AG20443 (cell line): Measurements from ENCODE around the gene NUB1.

Experiments
- DNase-seq: peaks from one replicate; pipeline ENCODE4 v3.0.0; 2012; ENCODE audit warnings: low spot score, mixed read lengths

NUB1 gene

DNA sequence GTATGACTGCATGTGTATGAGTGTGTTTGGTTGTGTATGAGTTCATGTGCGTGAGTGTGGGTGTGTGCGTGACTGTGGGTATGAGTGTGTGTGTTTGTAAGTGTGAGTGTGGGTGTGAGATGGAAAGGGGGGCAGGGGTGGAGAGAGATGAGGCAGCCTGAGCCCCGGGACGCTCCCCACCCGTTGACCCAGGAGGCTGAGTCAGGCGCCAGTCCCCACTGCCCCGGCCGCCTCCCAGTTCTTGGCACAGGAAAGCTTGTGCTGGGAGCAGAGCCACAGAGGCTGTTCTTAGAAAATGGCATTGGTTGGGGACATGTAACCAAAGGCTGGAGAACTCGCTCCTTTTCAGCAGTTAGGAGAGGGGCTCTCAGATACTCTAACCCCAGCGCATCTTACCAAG, 27.8 kb upstream of the NUB1 start:
- peak; percentile 81 for DNase-seq

DNA sequence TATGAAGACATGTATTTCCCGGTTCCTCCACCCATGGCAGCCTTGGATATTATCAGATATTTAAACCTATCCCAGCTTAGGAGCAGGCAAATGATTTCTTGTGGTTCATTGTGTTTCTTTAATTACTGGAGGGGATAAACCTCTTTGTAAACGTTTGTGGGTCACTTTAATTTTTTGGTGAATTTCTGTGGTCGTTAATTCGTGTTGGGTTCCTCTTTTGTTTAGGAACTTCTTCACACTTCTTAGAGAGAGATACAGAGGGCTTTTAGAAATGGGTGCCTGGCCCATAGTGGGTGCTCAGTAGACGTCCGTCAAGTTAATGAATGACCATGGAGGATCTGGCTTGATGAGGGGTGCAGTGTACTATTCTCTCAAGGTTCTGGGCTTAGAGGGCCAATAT, 27.2 kb upstream of the NUB1 start:
- no peak for DNase-seq

DNA sequence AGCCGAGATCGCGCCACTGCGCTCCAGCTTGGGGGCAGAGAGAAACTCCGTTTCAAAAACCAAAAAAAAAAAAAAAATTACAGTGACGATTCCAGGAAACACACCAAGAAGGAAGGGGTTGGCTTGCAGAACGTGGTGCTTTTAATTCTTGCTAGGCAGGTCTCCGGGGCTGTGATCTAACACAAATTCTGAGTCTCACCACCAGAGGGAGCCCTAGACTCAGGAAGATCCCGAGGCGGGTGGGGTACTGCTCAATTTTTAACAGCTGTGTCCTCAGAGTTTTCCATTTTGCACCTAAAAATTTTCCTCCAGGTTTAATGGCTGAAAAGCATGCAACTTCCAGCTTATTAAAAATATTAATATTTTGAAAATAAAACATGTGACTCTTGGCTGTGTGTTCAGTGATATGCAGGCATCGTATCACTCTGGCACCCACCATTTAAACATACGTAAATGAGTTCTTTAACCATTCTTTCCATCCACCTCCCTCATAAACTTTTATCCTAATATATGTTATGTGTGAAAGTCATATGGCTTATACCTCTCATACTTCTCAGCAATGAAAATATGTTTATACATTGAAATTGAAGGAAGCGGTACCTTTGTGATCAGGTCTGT, 26.5 kb upstream of the NUB1 start:
- peak; percentile 84 for DNase-seq

DNA sequence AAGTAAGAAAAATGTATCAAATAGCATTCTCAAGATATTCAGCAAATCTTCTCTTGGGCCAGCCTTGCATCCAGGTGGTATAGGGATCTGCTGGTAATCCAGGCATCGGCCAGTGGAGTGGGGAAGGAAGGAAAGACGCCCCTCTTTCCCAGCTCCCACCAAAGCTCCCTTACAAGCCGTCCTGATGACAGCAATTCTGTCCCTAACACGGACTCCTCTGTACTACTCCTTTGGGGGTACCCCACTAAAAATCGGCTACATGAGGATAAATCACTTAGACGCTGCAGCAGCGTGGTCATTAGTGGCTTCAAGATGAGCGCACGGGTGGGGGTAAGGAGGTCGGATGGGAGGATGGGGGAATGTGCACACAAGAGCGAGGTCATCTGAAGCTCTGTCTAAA, 24.7 kb upstream of the NUB1 start:
- DNase-seq = no peak

DNA sequence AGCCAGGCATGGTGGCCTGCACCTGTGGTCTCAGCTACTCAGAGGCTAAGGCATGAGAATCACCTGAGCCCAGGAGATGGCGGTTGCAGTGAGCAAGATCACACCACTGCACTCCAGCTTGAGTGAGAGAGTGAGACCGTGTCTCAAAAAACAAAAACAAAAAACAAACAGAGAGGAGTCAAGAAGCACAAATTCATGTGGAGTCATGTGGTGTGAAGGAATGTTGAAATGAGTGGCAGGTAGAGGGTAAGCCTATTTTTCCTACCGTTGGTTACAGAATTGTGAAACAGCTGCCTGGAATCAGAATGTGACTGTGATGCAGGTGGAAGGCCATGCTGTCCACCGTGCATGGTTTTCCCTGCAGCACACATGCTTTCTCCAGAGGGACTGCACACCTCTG, 23.7 kb upstream of the NUB1 start:
- DNase-seq = no peak

DNA sequence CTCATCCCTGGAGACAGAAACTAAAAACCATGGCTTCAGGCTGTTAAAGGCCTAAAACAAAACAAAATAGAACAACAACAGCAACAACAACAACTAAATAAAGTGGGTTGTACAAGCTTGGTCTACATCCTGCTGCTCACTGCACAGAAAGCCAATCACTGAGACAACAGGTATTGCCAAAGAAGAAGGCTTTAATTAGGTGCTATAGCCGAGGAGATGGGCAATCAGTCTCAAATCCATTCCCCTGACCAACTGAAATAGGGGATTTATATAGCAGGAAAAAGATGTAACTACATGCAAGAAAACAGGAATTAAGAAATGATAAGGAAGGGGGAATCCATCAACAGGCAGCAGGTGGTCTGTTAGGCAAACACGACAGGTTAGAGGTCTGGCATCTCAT, 22.4 kb upstream of the NUB1 start:
- no peak for DNase-seq

DNA sequence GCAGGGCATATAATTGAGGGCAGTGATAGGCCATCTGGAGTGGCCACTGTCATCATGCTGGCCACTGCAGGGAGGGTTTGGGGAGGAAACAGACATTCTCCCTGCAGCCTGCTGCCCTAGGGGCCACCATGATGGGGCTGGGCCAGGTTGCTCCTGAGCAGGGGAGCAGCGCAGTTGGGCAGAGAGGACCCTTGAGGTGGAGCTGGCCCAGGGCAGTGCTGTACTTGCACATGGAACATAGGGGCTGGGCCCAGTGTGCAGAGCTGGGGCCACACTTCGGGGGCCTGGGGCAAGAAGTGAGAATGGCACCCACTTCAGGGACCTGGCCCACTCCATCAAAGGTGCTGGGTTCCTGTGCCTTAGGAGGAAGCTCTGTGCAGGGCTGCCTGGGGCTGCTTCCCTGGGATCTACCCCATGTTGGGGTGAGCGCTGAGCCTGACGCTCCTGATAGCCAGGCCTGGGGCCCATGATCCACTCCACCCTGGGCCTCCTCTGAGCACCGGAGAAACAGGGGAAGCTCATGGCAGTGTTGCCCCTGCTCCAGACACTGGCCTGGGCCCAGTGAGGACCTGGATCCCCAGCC, 21.3 kb upstream of the NUB1 start:
- DNase-seq = no peak

DNA sequence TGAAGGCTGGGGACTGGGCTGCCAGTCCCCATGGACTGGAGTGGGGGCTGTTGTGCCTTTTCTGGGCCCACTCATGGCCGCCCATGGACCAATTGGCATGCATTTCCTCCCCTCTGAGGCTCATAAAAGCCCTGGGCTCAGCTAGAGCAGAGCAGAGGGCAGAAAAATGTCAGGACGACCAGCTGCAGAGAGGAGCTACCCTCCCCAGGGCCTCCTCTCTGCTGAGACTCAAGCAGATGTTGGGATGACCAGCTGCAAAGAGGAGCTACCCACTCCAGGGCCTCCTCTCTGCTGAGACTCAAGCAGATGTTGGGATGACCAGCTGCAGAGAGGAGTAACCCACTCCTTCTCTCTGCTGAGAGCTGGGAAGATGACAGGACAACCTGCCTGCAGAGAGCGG, 20.3 kb upstream of the NUB1 start:
- no peak for DNase-seq

DNA sequence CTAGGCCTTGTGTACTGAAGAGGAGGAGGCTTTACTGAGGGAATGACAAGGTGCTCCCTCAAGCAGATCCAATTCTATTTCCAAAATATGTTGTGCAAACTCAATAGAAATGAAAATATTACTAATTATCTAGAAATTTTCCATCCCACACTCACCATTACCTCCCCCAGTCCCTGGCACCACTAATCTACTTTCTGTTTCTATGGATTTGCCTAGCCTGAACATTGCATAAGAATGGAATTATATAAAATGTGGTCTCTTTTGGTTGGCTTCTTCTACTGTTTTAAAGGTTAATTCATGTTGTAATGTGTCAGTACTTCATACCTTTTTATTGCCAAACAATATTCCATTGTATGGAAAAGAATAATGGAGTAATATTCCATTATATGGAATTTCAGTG, 18.7 kb upstream of the NUB1 start:
- no peak for DNase-seq

DNA sequence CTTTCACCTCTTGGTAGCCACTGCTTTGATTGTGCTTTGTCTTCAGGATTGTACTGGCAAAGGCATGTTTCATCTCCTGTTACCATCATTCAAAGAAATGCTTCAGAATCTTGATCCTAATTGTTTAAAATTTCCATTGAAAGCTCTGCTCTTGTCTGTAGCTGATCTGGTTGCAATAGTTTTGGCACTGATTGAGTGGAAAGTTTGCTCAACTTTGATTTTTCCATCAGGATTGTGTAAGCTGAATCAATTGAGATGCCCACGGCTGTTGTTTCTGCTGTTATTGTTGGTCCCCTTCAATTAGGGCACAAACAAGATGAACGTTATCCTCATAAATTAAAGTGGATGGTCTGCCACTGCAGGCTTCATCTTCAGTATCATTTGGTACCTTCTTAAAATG, 14.6 kb upstream of the NUB1 start:
- DNase-seq = no peak

DNA sequence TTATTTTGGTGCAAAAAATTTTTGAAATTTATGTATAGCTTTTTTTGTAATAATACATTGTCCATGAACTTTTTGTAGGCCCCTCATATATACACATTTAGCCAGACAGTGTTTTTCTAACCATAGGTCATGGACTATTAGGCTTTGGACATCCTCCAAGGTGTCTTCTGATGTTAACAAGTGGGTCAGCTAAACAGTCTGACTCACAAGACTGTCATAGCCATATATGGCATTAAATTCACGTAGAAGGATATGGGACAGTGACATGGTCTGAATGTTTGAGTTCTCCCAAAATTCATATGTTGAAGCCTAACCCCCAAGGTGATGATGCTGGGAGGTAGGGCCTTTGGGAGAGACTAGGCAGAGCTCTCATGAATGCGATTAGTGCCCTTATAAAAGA, 14.0 kb upstream of the NUB1 start:
- no peak for DNase-seq

DNA sequence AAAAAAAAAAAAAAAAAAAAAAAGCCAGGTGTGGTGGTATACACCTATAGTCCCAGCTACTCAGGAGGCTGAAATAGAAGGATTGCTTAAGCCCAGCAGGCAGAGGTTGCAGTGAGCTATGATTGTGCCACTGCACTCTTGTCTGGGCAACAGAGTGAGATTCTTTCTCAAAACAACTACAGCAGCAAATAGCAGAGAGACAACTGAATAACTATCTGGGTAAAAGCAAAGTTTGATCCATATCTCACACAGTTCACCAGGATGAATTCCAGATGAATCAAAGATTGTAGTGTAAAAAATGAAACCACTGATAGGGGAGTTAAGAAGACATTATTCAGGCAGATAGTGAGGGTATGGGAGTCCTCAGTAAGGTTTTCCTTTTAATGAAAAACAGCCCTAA, 11.4 kb upstream of the NUB1 start:
- DNase-seq = no peak

DNA sequence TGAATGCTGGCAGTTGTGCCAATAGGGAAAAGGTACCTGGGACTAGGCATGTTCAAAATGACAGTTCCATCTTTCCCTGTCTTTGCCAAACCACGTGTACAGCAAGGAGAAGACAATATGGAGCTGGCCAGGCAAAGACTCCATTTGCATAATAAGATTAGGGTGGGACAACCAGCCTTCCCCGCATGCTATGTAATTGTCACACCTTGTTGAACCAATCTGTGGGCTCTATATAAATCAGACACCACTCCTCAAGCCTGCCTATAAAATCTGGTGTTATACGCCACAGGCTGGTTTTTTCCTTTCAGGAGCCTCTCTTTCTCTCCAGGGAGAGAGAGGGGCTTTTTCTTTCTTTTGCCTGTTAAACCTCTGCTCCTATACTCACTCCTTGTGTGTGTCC, 11.0 kb upstream of the NUB1 start:
- DNase-seq = no peak

DNA sequence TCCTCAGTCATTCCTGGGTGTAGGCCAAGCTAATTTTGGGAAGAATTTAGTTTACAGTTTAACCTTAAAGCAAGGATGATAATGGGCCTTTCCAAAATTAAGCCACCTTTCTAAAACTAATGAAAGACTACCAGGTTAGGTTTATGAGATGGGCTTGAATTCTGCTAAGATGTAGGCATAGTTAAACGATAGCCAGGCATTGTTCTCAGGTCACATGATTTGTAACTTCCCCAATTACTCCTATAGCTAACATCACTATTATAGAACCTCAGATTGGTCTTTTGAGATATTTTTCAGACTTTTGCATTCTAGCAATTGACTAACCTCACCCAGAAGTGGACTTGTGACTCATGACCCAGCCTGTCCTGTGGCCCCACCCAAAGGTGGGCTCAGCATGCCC, 7.0 kb upstream of the NUB1 start:
- DNase-seq = no peak

DNA sequence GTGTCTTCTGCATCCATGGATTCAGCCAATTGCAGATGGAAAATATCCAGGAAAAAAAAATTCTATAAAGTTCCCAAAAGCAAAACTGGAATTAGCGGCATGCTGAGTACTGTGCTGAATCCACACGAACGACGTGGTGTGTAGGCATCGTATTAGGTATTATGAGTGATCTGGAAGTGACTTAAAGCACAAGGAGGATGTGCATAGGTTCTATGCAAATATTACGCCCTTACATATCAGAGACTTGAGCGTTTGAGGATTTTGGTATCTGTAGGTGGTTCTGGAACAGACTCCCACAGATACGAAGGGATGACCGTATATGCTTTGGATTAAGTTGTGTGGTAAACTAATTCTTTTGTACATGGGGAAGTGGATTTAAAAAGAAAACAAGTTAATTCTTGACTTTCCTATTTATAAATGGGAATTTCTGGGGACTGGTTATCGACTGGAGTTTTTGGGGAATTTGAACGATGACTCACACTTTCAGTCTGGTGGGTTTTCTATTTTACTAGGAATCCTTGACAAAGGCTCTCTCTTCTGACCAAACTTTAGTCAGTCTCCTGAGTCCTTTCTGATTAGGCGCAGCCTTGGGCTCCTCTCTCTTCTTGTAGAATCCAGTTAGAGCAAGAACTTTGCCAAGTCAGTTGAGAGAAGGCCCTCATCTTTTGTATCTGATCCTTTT, 5.4 kb upstream of the NUB1 start:
- DNase-seq = no peak

DNA sequence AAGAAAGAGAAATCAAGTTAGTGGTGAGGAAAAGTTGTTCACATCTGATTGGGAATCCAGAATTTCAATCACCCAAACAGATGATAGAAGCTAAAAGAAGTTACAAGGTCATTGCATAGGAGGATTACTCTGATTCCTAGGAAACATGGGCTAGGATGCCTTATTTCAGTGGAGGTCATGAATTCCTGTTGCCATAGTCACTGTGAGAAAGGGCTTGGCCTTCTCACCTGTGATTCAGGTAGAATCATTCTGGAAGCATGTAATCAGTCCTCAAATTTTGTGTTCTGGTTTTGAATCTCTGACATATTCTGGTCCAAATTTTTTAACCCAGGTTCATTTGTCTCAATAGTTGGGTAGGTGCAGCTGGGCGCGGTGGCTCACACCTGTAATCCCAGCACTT, 4.3 kb upstream of the NUB1 start:
- DNase-seq = no peak

DNA sequence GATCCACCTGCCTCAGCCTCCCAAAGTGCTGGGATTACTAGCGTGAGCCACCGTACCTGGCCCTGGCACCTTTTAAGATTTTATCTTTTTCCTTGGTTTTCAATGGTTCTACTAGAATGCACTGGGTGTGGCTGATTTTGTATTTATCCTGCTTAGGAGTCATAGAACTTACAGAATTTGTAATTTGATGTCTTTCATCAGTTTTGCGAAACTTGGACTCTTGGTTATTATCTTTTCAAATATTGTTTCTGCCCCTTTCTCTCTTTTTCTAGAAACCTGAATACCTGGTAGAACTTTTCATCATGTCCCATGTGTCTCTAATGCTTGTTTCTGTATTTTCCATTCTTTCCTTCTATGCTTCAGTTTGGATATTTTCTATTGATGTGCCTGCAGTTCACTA, 2.8 kb upstream of the NUB1 start:
- DNase-seq = no peak

DNA sequence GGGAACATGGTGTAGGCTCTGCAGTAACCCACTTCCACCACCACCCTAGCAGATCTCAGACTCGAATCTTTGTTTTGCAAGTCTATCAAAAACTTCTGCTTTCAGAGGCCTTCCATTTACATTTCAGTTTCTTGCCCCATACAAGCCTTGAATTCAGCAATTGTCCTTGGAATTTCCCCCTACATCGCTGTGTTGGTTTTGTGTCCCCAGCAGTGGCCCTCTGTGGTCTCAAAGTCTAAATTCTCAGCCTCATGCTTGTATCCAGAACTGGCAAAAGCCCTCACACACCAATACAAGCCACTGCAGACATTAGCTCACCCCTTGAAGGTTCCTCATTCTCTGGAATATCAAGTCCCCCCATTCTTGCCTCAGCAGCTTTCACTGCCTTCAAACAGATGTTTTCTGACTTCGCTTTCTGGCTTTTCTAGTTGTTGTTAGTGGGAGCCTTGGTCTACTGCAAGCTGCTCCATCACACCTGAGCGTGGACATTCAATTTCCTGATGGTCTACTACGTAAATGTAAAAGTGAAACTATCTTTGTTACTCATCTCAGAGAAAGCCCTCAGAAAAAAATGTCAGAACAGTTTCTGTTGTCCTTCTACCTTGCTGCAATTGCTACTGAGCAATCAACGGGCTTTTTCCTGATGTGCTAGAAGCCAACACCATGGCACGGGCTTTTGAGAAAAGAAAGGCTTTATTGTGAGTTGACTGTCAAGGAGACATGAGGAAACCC, 1.8 kb upstream of the NUB1 start:
- no peak for DNase-seq

DNA sequence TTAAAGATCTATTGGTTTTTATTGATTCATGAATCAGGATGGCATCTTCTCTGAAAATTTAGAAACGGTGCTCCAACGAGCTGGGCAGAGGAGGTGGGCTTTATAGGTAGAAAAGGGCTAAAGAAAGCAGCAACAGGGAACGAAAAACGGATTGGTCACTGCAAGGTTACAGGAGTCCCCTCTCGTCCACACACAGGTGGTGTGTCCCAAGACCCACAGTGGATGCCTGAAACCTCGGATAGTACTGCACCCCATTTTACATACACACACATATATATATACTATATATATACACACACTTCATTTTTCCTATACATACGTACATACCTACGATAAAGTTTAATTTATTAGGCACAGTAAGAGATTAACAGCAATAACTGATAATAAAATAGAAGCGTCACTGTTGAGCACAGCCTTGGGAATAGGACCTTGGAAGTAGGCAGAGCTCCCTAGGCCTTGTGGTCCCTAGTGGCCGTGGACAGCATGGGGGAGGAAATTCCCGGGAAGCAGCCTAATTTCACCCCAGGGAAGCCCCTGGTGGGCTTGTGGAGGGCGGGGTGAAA, 737 bp upstream of the NUB1 start:
- no peak for DNase-seq

DNA sequence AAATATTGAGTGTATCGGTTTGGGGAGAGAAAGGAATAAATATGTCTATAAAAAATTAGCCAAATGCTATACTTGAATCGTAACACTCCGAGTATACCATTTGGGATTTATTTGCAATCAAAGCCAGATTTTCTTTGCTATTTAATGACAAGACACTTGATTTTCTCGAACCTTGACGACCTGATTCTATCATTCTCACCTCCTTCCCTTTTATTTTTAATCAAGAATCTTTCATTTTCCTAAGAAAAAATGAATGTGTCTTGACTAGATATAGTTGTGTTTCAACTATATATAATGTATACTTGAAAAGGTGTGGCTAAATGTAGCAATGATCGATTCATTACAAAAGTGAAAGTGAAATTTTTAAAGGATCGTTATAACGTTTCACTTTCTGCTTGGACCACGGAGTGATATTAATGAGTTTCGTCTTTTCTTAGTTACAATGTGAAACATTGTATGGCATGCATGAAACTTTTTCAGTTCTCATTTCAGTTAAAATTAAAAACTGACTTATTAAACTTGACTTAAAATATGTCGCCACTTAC, 562 bp downstream of the NUB1 start:
- no peak for DNase-seq

DNA sequence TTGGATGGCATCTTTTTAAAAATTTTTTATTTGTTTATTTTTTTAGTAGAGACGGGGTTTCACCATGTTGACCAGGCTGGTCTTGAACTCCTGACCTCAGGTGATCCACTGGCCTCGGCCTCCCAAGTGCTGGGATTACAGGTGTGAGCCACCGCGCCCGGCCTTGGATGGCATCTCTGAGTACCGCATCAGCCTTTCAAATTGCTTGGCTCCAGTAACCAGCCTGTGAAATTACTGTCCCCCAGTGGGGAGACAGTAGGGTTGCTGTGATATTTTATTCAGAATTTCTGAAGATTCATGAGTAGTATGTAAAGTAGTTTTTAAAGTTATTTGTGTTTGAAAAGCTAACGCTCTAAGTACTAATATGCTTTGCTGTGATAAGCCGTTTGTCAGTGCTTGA, 1.2 kb downstream of the NUB1 start:
- no peak for DNase-seq

DNA sequence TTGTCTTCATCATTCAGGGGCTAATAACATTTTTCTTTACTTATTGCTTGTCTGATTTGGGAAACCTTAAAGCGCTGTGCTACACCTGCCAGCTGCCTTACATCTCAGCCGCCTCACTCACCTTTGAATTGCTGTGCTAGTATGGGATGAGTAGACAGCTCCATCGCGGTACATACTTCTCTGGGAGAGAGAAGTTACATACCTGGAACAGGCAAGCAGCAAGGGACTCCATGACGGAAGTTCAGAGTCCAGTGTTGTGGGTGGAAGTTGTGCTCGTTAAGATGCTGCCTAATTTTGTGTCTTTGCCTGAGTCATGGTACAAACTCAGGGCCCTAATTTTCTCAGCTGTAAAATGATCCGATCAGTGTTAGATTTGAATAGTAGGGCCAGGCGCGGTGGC, 1.9 kb downstream of the NUB1 start:
- DNase-seq = no peak
